PC-3 (cell line): ENCODE measurements around the gene DYSF. TPM values are rescaled to one million over a fixed set of nuclear protein-coding genes. Genes with fewer than 3 reads are reported as not detected.
A peak's percentile ranks its signal among the peaks of the same experiment; 100 is the strongest.
"Not testable (repeated sequence)": the region's sequence is repeated elsewhere in the genome, so short reads cannot be mapped to it uniquely, and the experiment has no call there.

Source experiments
- ATAC-seq: fragments of 200-7000 bp; cut with Tn5 transposase; 2 replicates; pipeline ENCODE4 v1.9.1; 2020; ENCODE audit warnings: mild to moderate bottlenecking, moderate library complexity
- BruUV-seq: library from RNA; stranded (reverse); fragments of 400-500 nt; replicated peaks from 2 replicates; lab custom pipeline; 2021; lab: Mats Ljungman, UMichigan
- CTCF ChIA-PET: fragments of 300-600 bp; sonication (Branson Sonifier 250); formaldehyde crosslinking; loops from one replicate; lab custom pipeline; 2022; ENCODE audit warnings: antibody characterized with exemption; lab: Charles Lee
- POLR2A ChIA-PET: fragments of 300-600 bp; sonication (Branson Sonifier 250); formaldehyde crosslinking; loops from one replicate; lab custom pipeline; 2022; ENCODE audit warnings: antibody characterized with exemption; ENCODE audit not compliant: unreplicated experiment; lab: Charles Lee
- DNase-seq: peaks from one replicate; pipeline ENCODE4 v3.0.0-alpha.2; 2015
- H2AFZ ChIP-seq: fragments of 300-600 bp; sonication (generic); 2 replicates; pipeline ENCODE4 v1.6.0; 2016; ENCODE audit warnings: antibody characterized with exemption, low read length
- H3F3A ChIP-seq: fragments of 300-600 bp; sonication (generic); one replicate; pipeline ENCODE4 v1.6.0; 2017; ENCODE audit warnings: antibody characterized with exemption, low read length, control low read depth, mild to moderate bottlenecking; ENCODE audit not compliant: unreplicated experiment
- H3K27ac ChIP-seq: fragments of 300-600 bp; sonication (generic); 2 replicates; pipeline ENCODE4 v1.5.1; 2016; ENCODE audit warnings: mild to moderate bottlenecking, low read length
- H3K27me3 ChIP-seq: fragments of 300-600 bp; sonication (generic); 2 replicates; pipeline ENCODE4 v1.6.1; 2016; ENCODE audit warnings: low read length, mixed read lengths
- H3K36me3 ChIP-seq: fragments of 300-600 bp; sonication (generic); 2 replicates; pipeline ENCODE4 v1.6.1; 2016; ENCODE audit warnings: low read depth, mixed run types, low read length, mixed read lengths
- H3K4me1 ChIP-seq: fragments of 300-600 bp; sonication (generic); 2 replicates; pipeline ENCODE4 v1.5.1; 2016; ENCODE audit warnings: low read length; ENCODE audit not compliant: insufficient read depth
- H3K4me2 ChIP-seq: fragments of 300-600 bp; sonication (generic); 2 replicates; pipeline ENCODE4 v1.6.0; 2016; ENCODE audit warnings: low read length
- H3K4me3 ChIP-seq: fragments of 300-600 bp; sonication (generic); 2 replicates; pipeline ENCODE4 v1.5.1; 2016; ENCODE audit warnings: mild to moderate bottlenecking, low read length, mixed read lengths
- H3K79me2 ChIP-seq: fragments of 300-600 bp; sonication (generic); 2 replicates; pipeline ENCODE4 v1.6.1; 2017; ENCODE audit warnings: low read length, mixed read lengths
- H3K9ac ChIP-seq: fragments of 300-600 bp; sonication (generic); 2 replicates; pipeline ENCODE4 v1.6.0; 2016; ENCODE audit warnings: mild to moderate bottlenecking, low read length
- H3K9me2 ChIP-seq: fragments of 300-600 bp; sonication (generic); replicated peaks from 2 replicates; pipeline ENCODE4 v1.6.1; 2016; ENCODE audit warnings: mixed run types, low read length, mixed read lengths
- H3K9me3 ChIP-seq: fragments of 300-600 bp; sonication (generic); 2 replicates; pipeline ENCODE4 v1.6.1; 2016; ENCODE audit warnings: low read length, mixed read lengths
- H4K20me1 ChIP-seq: fragments of 300-600 bp; sonication (generic); 2 replicates; pipeline ENCODE4 v1.6.1; 2016; ENCODE audit warnings: low read length, mixed read lengths
- CTCF ChIP-seq: fragments of 300-600 bp; sonication (generic); conservative IDR thresholded peaks from 2 replicates; pipeline ENCODE4 v1.5.1; 2017; ENCODE audit warnings: antibody characterized with exemption, low read depth, mild to moderate bottlenecking, low read length
- EZH2 ChIP-seq: fragments of 300-600 bp; sonication (generic); IDR thresholded peaks from one replicate; pipeline ENCODE4 v1.6.1; 2017; ENCODE audit warnings: antibody characterized with exemption, mild to moderate bottlenecking, low read length; ENCODE audit not compliant: unreplicated experiment
- EZH2phosphoT487 ChIP-seq: fragments of 300-600 bp; sonication (generic); IDR thresholded peaks from 2 replicates; pipeline ENCODE4 v1.6.1; 2018; ENCODE audit warnings: mild to moderate bottlenecking, antibody characterized with exemption, low read length, borderline replicate concordance
- intact Hi-C: fragments of 100-400 bp; cut with micrococcal nuclease; formaldehyde crosslinking; loops from 2 replicates; pipeline ENCODE4 v1.9.0; 2023
- total RNA-seq: library from RNA; depleted of rRNA; stranded (reverse); fragments of >200 nt; gene quantifications from 2 replicates; pipeline ENCODE4 v1.2.3, GENCODE V29; 2014

The DYSF gene
- total RNA-seq, 1 experiment from 2014 or later: 13.0 TPM

GRCh38 chr2:71646028-71646427 is 192.7 kb downstream of the DYSF start:
- H3K9me2 ChIP-seq: no peaks in the 10 kb centered on the region
- intact Hi-C loops: no loop called here
- peak; percentile 89 for DNase-seq
- H3F3A ChIP-seq: no peaks in the 10 kb centered on the region
- H3K27me3 ChIP-seq: no peaks in the 10 kb centered on the region
- ChIA-PET CTCF (no interaction called here), POLR2A (no interaction called here)
- ATAC-seq: peak; percentile 99
- H3K4me1 ChIP-seq: peaks cover 27% of the 10 kb centered on the region
- no peaks in the 10 kb centered on the region for H3K79me2 ChIP-seq
- H3K9me3 ChIP-seq: no peaks in the 10 kb centered on the region
- H4K20me1 ChIP-seq: no peaks in the 10 kb centered on the region
- peak overlapping the region; percentile 18; the same call in 1 of the 2 replicates for H3K4me2 ChIP-seq
- no peak overlapping the region for H3K4me3 ChIP-seq
- no peak for TF ChIP-seq CTCF
- no peak for TF ChIP-seq EZH2
- no peak for TF ChIP-seq EZH2phosphoT487
- no peak overlapping the region for H3K9ac ChIP-seq
- no peak overlapping the region for H3K27ac ChIP-seq
- no peaks in the 10 kb centered on the region for H3K36me3 ChIP-seq
- no peak overlapping the region for H2AFZ ChIP-seq
- no TSS peak for BruUV-seq

GRCh38 chr2:71647356-71647755 is 194.0 kb downstream of the DYSF start:
- CTCF ChIA-PET: no interaction called here
- TF ChIP-seq EZH2phosphoT487: no peak
- no peak for TF ChIP-seq CTCF
- TF ChIP-seq EZH2: no peak

DNA sequence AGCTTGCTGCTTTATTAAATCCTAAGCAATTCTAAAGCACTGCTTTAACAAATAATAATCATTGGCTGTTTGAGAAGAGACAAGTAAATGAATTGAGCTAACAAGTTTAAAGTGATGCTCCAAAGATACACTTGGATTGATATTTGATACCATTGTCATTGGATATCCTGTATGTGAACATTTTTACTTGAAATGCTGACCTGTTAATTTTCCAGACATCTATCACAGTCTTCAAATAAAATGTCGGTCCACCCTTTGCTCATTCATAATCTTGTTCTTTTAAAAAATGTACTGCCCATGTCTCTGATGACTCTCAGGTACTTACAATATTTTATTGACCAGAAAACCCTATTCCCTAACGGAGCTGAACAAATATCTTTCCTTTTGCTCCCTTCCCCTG is 202.1 kb downstream of the DYSF start:
- peaks cover 4% of the 10 kb centered on the region; the same call in 1 of the 2 replicates for H3K36me3 ChIP-seq
- H3K4me1 ChIP-seq: no peaks in the 10 kb centered on the region
- intact Hi-C loops: no loop called here
- CTCF ChIA-PET: no interaction called here
- POLR2A ChIA-PET: no interaction called here
- H3K27me3 ChIP-seq: no peaks in the 10 kb centered on the region
- H2AFZ ChIP-seq: no peak overlapping the region
- H3K9me2 ChIP-seq: no peaks in the 10 kb centered on the region
- H3K9me3 ChIP-seq: no peaks in the 10 kb centered on the region
- no peak overlapping the region for H3K4me3 ChIP-seq
- no peaks in the 10 kb centered on the region for H4K20me1 ChIP-seq
- H3K4me2 ChIP-seq: no peak overlapping the region
- BruUV-seq: no TSS peak
- no peaks in the 10 kb centered on the region for H3K79me2 ChIP-seq
- TF ChIP-seq CTCF (no peak), EZH2phosphoT487 (no peak), EZH2 (no peak)
- no peak overlapping the region for H3K9ac ChIP-seq
- H3K27ac ChIP-seq: no peak overlapping the region
- no peak for ATAC-seq
- no peak for DNase-seq
- no peaks in the 10 kb centered on the region for H3F3A ChIP-seq

More at GRCh38 chr2:71647356-71647755, 194.0 kb downstream of the DYSF start:
- no peaks in the 10 kb centered on the region for H4K20me1 ChIP-seq
- no peaks in the 10 kb centered on the region for H3K36me3 ChIP-seq
- DNase-seq (no peak), ATAC-seq (no peak)
- H3K9ac ChIP-seq: no peak overlapping the region
- intact Hi-C loops: no loop called here
- POLR2A ChIA-PET: no interaction called here
- H2AFZ ChIP-seq: no peak overlapping the region
- no peaks in the 10 kb centered on the region for H3K79me2 ChIP-seq
- H3K27me3 ChIP-seq: no peaks in the 10 kb centered on the region
- H3F3A ChIP-seq: no peaks in the 10 kb centered on the region
- no peaks in the 10 kb centered on the region for H3K9me3 ChIP-seq
- no peak overlapping the region for H3K4me3 ChIP-seq
- no peak overlapping the region for H3K4me2 ChIP-seq
- peaks cover 27% of the 10 kb centered on the region for H3K4me1 ChIP-seq
- H3K9me2 ChIP-seq: no peaks in the 10 kb centered on the region
- BruUV-seq: no TSS peak
- no peak overlapping the region for H3K27ac ChIP-seq

DNA sequence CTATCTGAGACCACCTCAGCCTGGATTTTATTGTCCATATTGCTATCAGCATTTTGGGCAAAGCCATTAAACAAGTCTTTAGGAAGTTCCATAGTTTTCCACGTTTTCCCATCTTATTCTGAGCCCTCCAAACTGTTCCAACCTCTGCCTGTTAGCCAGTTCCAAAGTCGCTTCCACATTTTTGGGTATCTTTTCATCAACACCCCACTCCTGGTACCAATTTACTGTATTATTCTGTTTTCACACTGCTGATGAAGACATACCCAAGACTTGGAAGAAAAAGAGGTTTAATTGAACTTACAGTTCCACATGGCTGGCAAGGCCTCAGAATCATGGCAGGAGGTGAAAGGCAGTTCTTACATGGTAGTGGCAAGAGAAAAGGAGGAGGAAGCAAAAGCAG is 204.9 kb downstream of the DYSF start:
- H3K27ac ChIP-seq, H3K4me1 ChIP-seq, POLR2A ChIA-PET, CTCF ChIA-PET, BruUV-seq, DNase-seq, H3K9me2 ChIP-seq, H3F3A ChIP-seq, intact Hi-C loops, H3K9ac ChIP-seq, H3K79me2 ChIP-seq, H3K4me2 ChIP-seq, H2AFZ ChIP-seq, H3K9me3 ChIP-seq, H3K27me3 ChIP-seq, H3K36me3 ChIP-seq, ATAC-seq, H4K20me1 ChIP-seq, H3K4me3 ChIP-seq: not testable (repeated sequence)
